CD8-positive, alpha-beta memory T cell (primary cell): ENCODE data around the gene CINP. TPM values are rescaled to one million over a fixed set of nuclear protein-coding genes. Genes with fewer than 3 reads are reported as not detected.
A peak's percentile ranks its signal among the peaks of the same experiment; 100 is the strongest.

Source experiments
- CTCF ChIA-PET: fragments of 350-600 bp; sonication (Branson Sonifier 250); formaldehyde crosslinking; loops from one replicate; lab custom pipeline; 2021; ENCODE audit warnings: antibody characterized with exemption; lab: Charles Lee
- POLR2A ChIA-PET: fragments of 350-600 bp; sonication (Branson Sonifier 250); formaldehyde crosslinking; loops from one replicate; lab custom pipeline; 2021; ENCODE audit warnings: antibody characterized with exemption; lab: Charles Lee
- DNase-seq, 5 donors: peaks; one replicate each; pipeline versions ENCODE4 v3.0.0 to v3.0.0-alpha.2; 2020 to 2022; ENCODE audit warnings: mixed read lengths in 1 of 5
- H3K27ac ChIP-seq: one replicate; pipeline ENCODE4 v1.7.0; 2013; ENCODE audit warnings: low read depth, mild to moderate bottlenecking, low read length, moderate library complexity
- H3K27me3 ChIP-seq: 2 replicates; pipeline ENCODE4 v1.7.0; 2013; ENCODE audit warnings: low read length, mild to moderate bottlenecking; ENCODE audit not compliant: insufficient read depth, poor library complexity, severe bottlenecking
- H3K36me3 ChIP-seq: 2 replicates; pipeline ENCODE4 v1.7.0; 2013; ENCODE audit warnings: mild to moderate bottlenecking, low read length, moderate library complexity; ENCODE audit not compliant: insufficient read depth
- H3K4me1 ChIP-seq: 2 replicates; pipeline ENCODE4 v1.7.0; 2013; ENCODE audit warnings: mild to moderate bottlenecking, low read length, moderate library complexity; ENCODE audit not compliant: insufficient read depth
- H3K4me3 ChIP-seq: 2 replicates; pipeline ENCODE4 v1.7.0; 2013; ENCODE audit warnings: mild to moderate bottlenecking, low read length
- H3K9me3 ChIP-seq: 2 replicates; pipeline ENCODE4 v1.7.0; 2013; ENCODE audit warnings: mild to moderate bottlenecking, low read length
- H3K27ac Mint-ChIP-seq, 8 donors: one replicate each; pipeline ENCODE4 v1.8.0; 2020 to 2021; ENCODE audit warnings: mixed read lengths in 8 of 8, mild to moderate bottlenecking in 6 of 8, inconsistent platforms in 3 of 8, moderate library complexity in 3 of 8
- H3K27me3 Mint-ChIP-seq, 2 donors: one replicate each; pipeline ENCODE4 v1.8.0; 2020 to 2021; ENCODE audit warnings: mixed read lengths in 2 of 2, mild to moderate bottlenecking in 1 of 2, moderate library complexity in 1 of 2
- H3K36me3 Mint-ChIP-seq, 3 donors: one replicate each; pipeline ENCODE4 v1.8.0; 2020 to 2021; ENCODE audit warnings: mixed read lengths in 3 of 3, inconsistent platforms in 1 of 3, mild to moderate bottlenecking in 1 of 3
- H3K4me1 Mint-ChIP-seq, 3 donors: one replicate each; pipeline ENCODE4 v1.8.0; 2020 to 2021; ENCODE audit warnings: mixed read lengths in 3 of 3, inconsistent platforms in 1 of 3, mild to moderate bottlenecking in 1 of 3
- H3K4me3 Mint-ChIP-seq, 7 donors: one replicate each; pipeline ENCODE4 v1.8.0; 2020 to 2021; ENCODE audit warnings: mixed read lengths in 7 of 7, mild to moderate bottlenecking in 6 of 7, moderate library complexity in 4 of 7, inconsistent platforms in 2 of 7
- H3K9me3 Mint-ChIP-seq, 5 donors: one replicate each; pipeline ENCODE4 v1.8.0; 2020 to 2022; ENCODE audit warnings: mixed read lengths in 5 of 5, mild to moderate bottlenecking in 3 of 5, moderate library complexity in 2 of 5, inconsistent platforms in 1 of 5
- polyA plus RNA-seq: library from polyadenylated mRNA; unstranded; fragments of 300-500 nt; fragmentation: Illumina TruSeq; gene quantifications from one replicate; pipeline ENCODE4 v1.2.3, GENCODE V29; 2021
- total RNA-seq, 2 experiments: library from RNA; stranded (reverse); gene quantifications; one replicate each; pipeline ENCODE4 v1.2.3, GENCODE V29; 2021

Gene CINP
- total and polyA plus RNA-seq, 3 experiments from 2014 or later, result 40.5 to 66.0 (median 65.4) TPM

GRCh38 chr14:102371361-102371760, 8.7 kb upstream of the CINP start:
- CTCF ChIA-PET, result no interaction called here
- H3K4me1 Mint-ChIP-seq, result peaks cover 4 to 23% (median 17%) of the 10 kb centered on the region in 3 donors
- DNase-seq, result no peak
- no peaks in the 10 kb centered on the region for H3K9me3 Mint-ChIP-seq
- POLR2A ChIA-PET, result no interaction called here
- H3K4me3 Mint-ChIP-seq, result no peak overlapping the region
- no peak overlapping the region for H3K27ac Mint-ChIP-seq
- Histone ChIP-seq H3K4me1 (peaks cover 3% of the 10 kb centered on the region), H3K4me3 (no peak overlapping the region), H3K27ac (no peak overlapping the region), H3K27me3 (no peaks in the 10 kb centered on the region), H3K9me3 (no peaks in the 10 kb centered on the region), H3K36me3 (no peaks in the 10 kb centered on the region)
- H3K36me3 Mint-ChIP-seq, result peaks cover 0 to 4% (median 4%) of the 10 kb centered on the region in 3 donors
- no peaks in the 10 kb centered on the region for H3K27me3 Mint-ChIP-seq

GRCh38 chr14:102370305-102370809, 7.7 kb upstream of the CINP start:
- Histone ChIP-seq H3K4me3 (no peak overlapping the region), H3K4me1 (peaks cover 3% of the 10 kb centered on the region), H3K27ac (no peak overlapping the region), H3K9me3 (no peaks in the 10 kb centered on the region), H3K36me3 (no peaks in the 10 kb centered on the region), H3K27me3 (no peaks in the 10 kb centered on the region)
- H3K9me3 Mint-ChIP-seq, result no peaks in the 10 kb centered on the region
- peak overlapping the region in 5 of 8 donors; percentile 4 to 89 (median 74) for H3K27ac Mint-ChIP-seq
- H3K4me1 Mint-ChIP-seq, result peaks cover 4 to 23% (median 17%) of the 10 kb centered on the region in 3 donors
- H3K4me3 Mint-ChIP-seq, result peak overlapping the region in 1 of 7 donors; percentile 4
- peaks cover 0 to 4% (median 2%) of the 10 kb centered on the region in 3 donors for H3K36me3 Mint-ChIP-seq
- no peaks in the 10 kb centered on the region for H3K27me3 Mint-ChIP-seq
- DNase-seq, result no peak
- CTCF ChIA-PET, result no interaction called here
- POLR2A ChIA-PET, result no interaction called here

GRCh38 chr14:102363182-102363943, 673 bp upstream of the CINP start:
- Histone ChIP-seq H3K27me3 (no peaks in the 10 kb centered on the region), H3K36me3 (peaks cover 9% of the 10 kb centered on the region), H3K4me1 (peaks cover 21% of the 10 kb centered on the region), H3K27ac (peak overlapping the region; percentile 86), H3K4me3 (peak overlapping the region; percentile 86), H3K9me3 (no peaks in the 10 kb centered on the region)
- no peak overlapping the region for H3K4me3 Mint-ChIP-seq
- H3K9me3 Mint-ChIP-seq, result no peaks in the 10 kb centered on the region
- H3K36me3 Mint-ChIP-seq, result peaks cover 0 to 23% (median 2%) of the 10 kb centered on the region in 3 donors
- peaks cover 0 to 3% of the 10 kb centered on the region in 2 donors for H3K27me3 Mint-ChIP-seq
- H3K4me1 Mint-ChIP-seq, result peaks cover 28 to 36% (median 35%) of the 10 kb centered on the region in 3 donors
- peak overlapping the region in 5 of 8 donors; percentile 86 to 94 (median 92) for H3K27ac Mint-ChIP-seq
- peak in 2 of 5 donors; percentile 8 to 36 for DNase-seq
- POLR2A ChIA-PET, result no interaction called here
- CTCF ChIA-PET, result interaction anchor here (1.0 to 1.2 kb wide), 3 partner anchors 46 to 49 kb away, joined by 3 to 4 read pairs (median 4); no protein-coding TSS in a partner anchor

GRCh38 chr14:102362084-102362483, 606 bp downstream of the CINP start:
- H3K36me3 Mint-ChIP-seq, result peaks cover 0 to 36% (median 7%) of the 10 kb centered on the region in 3 donors
- H3K27ac ChIP-seq, result peak overlapping the region; percentile 86
- ChIA-PET CTCF (interaction anchor here (1.0 to 1.2 kb wide), 2 partner anchors 45 to 48 kb away, joined by 3 to 4 read pairs; no protein-coding TSS in a partner anchor), POLR2A (interaction anchor here (1.2 kb wide), 1 partner anchor 42 kb away, joined by 3 read pairs; the partner anchor contains the start of gene ZNF839)
- peak overlapping the region in 7 of 8 donors; percentile 94 to 99 (median 98) for H3K27ac Mint-ChIP-seq
- no peaks in the 10 kb centered on the region for H3K9me3 Mint-ChIP-seq
- peaks cover 0 to 3% of the 10 kb centered on the region in 2 donors for H3K27me3 Mint-ChIP-seq
- peak overlapping the region; percentile 86 for H3K4me3 ChIP-seq
- H3K9me3 ChIP-seq, result no peaks in the 10 kb centered on the region
- no peaks in the 10 kb centered on the region for H3K27me3 ChIP-seq
- peaks cover 26 to 39% (median 32%) of the 10 kb centered on the region in 3 donors for H3K4me1 Mint-ChIP-seq
- peaks cover 15% of the 10 kb centered on the region for H3K36me3 ChIP-seq
- H3K4me3 Mint-ChIP-seq, result peak overlapping the region in 4 of 7 donors; percentile 96 to 99 (median 97)
- no peak for DNase-seq
- H3K4me1 ChIP-seq, result peaks cover 18% of the 10 kb centered on the region

- Histone ChIP-seq H3K4me1 (peaks cover 18% of the 10 kb centered on the region), H3K27me3 (no peaks in the 10 kb centered on the region), H3K4me3 (no peak overlapping the region), H3K9me3 (no peaks in the 10 kb centered on the region), H3K36me3 (peaks cover 23% of the 10 kb centered on the region), H3K27ac (no peak overlapping the region)
- CTCF ChIA-PET, result interaction anchor here (2.0 kb wide), 1 partner anchor 44 kb away, joined by 5 read pairs; no protein-coding TSS in a partner anchor
- Mint-ChIP-seq H3K36me3 (peaks cover 0 to 53% (median 8%) of the 10 kb centered on the region in 3 donors), H3K4me1 (peaks cover 28 to 40% (median 32%) of the 10 kb centered on the region in 3 donors), H3K9me3 (no peaks in the 10 kb centered on the region), H3K27ac (peak overlapping the region in 6 of 8 donors; percentile 16 to 98 (median 66)), H3K27me3 (peaks cover 0 to 3% of the 10 kb centered on the region in 2 donors), H3K4me3 (peak overlapping the region in 2 of 7 donors; percentile 62)
- POLR2A ChIA-PET, result no interaction called here
- no peak for DNase-seq
Measured at GRCh38 chr14:102360388-102360787, 2.3 kb downstream of the CINP start.

- no peaks in the 10 kb centered on the region for H3K9me3 ChIP-seq
- CTCF ChIA-PET, result interaction anchor here (2.0 kb wide), 1 partner anchor 43 kb away, joined by 5 read pairs; no protein-coding TSS in a partner anchor
Measured at GRCh38 chr14:102359341-102359740, 3.3 kb downstream of the CINP start.

GRCh38 chr14:102356280-102356679, 6.4 kb downstream of the CINP start:
- H3K36me3 ChIP-seq, result peaks cover 34% of the 10 kb centered on the region
- Mint-ChIP-seq H3K27ac (no peak overlapping the region), H3K36me3 (peaks cover 0 to 79% (median 18%) of the 10 kb centered on the region in 3 donors), H3K4me3 (no peak overlapping the region), H3K9me3 (no peaks in the 10 kb centered on the region), H3K4me1 (peaks cover 12 to 30% (median 21%) of the 10 kb centered on the region in 3 donors), H3K27me3 (peaks cover 0 to 3% of the 10 kb centered on the region in 2 donors)
- ChIA-PET POLR2A (no interaction called here), CTCF (interaction anchor here (1.3 kb wide), 1 partner anchor 488 kb away, joined by 3 read pairs; no protein-coding TSS in a partner anchor)
- no peaks in the 10 kb centered on the region for H3K27me3 ChIP-seq
- H3K27ac ChIP-seq, result no peak overlapping the region
- no peak for DNase-seq
- H3K4me3 ChIP-seq, result no peak overlapping the region
- H3K9me3 ChIP-seq, result no peaks in the 10 kb centered on the region
- H3K4me1 ChIP-seq, result peaks cover under 1% of the 10 kb centered on the region

More at GRCh38 chr14:102359341-102359740, 3.3 kb downstream of the CINP start:
- Histone ChIP-seq H3K4me3 (no peak overlapping the region), H3K27ac (no peak overlapping the region), H3K4me1 (peaks cover 18% of the 10 kb centered on the region), H3K27me3 (no peaks in the 10 kb centered on the region), H3K36me3 (peaks cover 24% of the 10 kb centered on the region)
- Mint-ChIP-seq H3K27ac (no peak overlapping the region), H3K4me1 (peaks cover 28 to 40% (median 32%) of the 10 kb centered on the region in 3 donors), H3K9me3 (no peaks in the 10 kb centered on the region), H3K36me3 (peaks cover 0 to 62% (median 8%) of the 10 kb centered on the region in 3 donors), H3K27me3 (peaks cover 0 to 3% of the 10 kb centered on the region in 2 donors), H3K4me3 (peak overlapping the region in 1 of 7 donors; percentile 31)
- POLR2A ChIA-PET, result no interaction called here
- DNase-seq, result no peak
